Measurements from ENCODE around the gene IL17F. TPM values are rescaled to one million over a fixed set of nuclear protein-coding genes. Genes with fewer than 3 reads are reported as not detected.
"Not testable (repeated sequence)": the region's sequence is repeated elsewhere in the genome, so short reads cannot be mapped to it uniquely, and the experiment has no call there.

The IL17F gene
- polyA plus RNA-seq, 3 donors = 0.56 to 0.61 (median 0.59) TPM

DNA sequence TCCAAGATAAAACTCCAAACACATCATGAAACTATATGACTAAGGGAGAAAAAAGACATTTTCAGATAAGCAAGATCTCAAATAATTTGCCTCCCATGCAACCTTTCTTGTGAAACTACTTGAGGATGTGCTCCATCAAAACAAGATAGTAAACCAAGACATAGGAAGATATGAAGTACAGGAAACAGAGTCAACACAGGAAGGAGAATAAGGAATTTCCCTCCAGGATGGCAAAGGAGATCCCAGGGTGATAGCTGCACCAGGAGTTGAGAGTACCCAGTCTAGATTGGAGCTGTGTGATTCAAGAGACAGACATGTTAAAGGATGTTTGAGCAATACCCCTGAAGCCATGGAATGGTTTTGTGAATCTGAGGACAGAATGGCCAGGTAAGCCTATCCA, 42.8 kb downstream of the IL17F start:
- no peak for DNase-seq (ENCODE audit: extremely low read depth in 1 of 11, low read depth in 9 of 11, low spot score in 4 of 11)

DNA sequence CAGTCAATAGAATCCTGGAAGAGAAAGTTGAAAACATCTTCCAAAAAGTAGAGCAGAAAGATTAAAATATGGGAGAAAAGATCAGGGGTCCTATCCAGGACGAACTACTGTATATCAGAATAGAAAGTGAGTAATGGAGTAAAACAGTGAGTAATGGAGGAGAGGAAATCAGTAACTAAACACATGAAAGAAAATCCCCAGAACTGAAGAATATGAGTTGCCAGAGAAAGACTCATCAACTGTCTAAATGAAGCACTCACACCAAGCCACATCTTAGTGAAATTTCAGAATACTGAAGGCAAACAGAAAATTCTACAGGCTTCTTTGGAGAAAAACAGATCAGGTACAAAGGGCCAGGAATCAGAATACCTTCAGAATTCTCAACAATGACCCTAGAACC, 43.3 kb downstream of the IL17F start:
- no peak for DNase-seq (ENCODE audit: extremely low read depth in 1 of 11, low read depth in 9 of 11, low spot score in 4 of 11)

DNA sequence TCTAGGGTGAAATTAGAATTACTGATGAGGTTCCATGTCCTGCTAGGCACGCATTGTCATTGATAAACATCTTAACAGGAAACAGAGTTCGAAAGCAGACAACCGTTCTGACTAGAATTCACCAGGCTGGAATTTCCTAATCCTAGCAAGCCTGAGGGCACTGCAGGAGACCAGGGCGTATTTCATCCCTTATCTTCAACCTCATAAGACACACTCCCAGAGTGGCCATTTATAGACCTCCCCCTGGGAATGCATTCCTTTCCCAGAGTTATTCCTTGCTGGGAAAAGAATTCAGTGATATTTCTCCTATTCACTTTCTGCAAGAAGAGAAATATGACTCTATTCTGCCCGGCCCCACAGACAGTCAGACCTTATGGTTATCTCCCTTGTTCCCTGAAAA, 44.2 kb downstream of the IL17F start:
- not testable (repeated sequence) for DNase-seq (ENCODE audit: extremely low read depth in 1 of 11, low read depth in 9 of 11, low spot score in 4 of 11)

DNA sequence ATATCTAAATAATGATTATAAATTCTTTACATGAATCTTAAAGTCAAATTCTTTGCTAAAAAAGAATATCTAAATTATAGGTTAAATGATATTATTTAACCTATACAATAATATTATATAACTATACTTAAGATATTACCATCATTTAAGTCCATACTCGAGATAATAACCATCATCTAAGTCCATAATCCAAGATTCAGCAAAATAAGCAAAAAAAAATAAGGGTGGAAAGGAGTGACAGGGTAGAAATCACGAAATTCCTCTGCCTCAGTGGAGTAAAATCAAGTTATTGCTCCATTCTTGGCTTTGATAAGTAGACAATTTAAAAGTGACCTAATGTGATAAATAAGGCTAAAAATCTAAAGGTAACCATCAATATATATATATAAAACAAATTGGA, 48.4 kb downstream of the IL17F start:
- no peak for DNase-seq (ENCODE audit: extremely low read depth in 1 of 11, low read depth in 9 of 11, low spot score in 4 of 11)

DNA sequence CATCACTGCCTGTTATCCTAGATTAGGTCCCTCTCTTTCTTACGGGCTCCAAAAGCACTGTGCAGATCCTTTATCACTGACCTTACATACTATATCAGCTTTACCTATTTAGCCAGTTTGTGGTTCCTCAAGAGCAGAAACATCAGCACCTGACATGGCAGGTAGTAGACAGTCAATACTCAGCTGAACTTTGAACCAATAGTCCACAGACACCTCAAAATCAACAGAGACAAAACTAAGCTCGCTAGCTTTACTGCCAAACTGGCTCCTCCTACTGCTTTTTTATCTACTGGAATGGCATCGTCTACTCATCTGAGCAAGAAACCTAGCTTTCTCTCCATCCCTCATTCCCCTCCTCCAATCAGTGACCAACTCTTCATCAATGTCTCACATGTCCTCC, 52.5 kb downstream of the IL17F start:
- no peak for DNase-seq (ENCODE audit: extremely low read depth in 1 of 11, low read depth in 9 of 11, low spot score in 4 of 11)

DNA sequence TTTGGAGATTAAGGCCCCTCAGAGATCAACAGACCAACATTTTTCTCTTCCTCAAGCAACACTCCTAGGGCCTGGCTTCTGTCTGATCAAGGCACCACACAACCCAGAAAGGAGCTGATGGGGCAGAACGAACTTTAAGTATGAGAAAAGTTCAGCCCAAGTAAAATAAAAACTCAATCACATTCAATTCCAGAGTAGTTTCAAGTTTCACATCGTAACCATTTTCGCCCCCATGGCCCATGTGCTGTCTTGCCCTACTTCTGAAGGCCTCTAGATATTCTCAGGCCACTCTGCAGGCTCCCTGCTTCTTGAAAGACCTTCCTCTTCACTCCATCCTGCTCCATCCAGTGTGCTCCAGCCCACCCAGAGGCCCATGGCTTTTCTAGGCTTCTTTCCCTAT, 53.9 kb downstream of the IL17F start:
- DNase-seq (ENCODE audit: extremely low read depth in 1 of 11, low read depth in 9 of 11, low spot score in 4 of 11) = no peak

DNA sequence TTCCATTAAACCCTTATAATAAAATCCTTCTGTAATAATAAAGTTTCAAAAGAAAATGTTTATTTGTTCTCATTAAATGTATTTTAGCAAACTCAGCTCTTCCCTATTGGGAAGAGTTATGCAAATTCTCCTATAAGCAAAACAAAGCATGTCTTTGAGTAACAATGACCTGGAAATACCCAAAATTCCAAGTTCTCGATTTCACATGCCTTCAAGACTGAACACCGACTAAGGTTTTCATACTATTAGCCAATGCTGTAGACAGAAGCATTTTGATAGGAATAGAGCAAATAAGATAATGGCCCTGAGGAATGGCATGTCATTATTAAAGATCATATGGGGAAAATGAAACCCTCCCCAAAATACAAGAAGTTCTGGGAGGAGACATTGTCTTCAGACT, 54.3 kb downstream of the IL17F start:
- no peak for DNase-seq (ENCODE audit: extremely low read depth in 1 of 11, low read depth in 9 of 11, low spot score in 4 of 11)

DNA sequence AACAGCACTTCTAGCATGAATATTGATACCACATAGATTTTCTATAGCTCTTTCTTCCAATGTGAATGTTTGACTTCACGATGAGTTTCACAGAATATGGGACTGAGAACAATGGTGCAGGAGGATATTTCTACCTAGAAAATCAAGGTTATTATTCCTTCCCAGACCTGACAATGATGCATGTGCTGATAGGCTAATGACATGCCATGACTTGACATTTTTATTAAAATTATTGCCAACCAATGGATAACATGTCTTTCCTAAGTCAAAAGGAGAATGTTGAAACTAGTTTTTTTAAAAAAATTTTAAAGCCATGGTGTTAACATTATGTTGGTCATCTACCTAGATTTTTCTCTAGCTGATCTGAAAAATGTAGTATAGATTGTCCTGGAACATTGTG, 57.2 kb downstream of the IL17F start:
- DNase-seq (ENCODE audit: extremely low read depth in 1 of 11, low read depth in 9 of 11, low spot score in 4 of 11) = no peak

Other genes with a start within 250 kb of the IL17F start
- 10 to 100 TPM; 18.2 to 34.3 (median 22.0) TPM for gene PKHD1, start 156.9 kb downstream of the IL17F start, polyA plus RNA-seq (ENCODE audit: insufficient read length in 3 of 3)
- not detected for gene IL17A, start 58.1 kb downstream of the IL17F start, polyA plus RNA-seq (ENCODE audit: insufficient read length in 3 of 3)
- gene MCM3, start 40.2 kb upstream of the IL17F start, polyA plus RNA-seq (ENCODE audit: insufficient read length in 3 of 3) = 100 to 1,000 TPM; 110 to 142 (median 137) TPM
- gene PAQR8, start 117.7 kb upstream of the IL17F start, polyA plus RNA-seq (ENCODE audit: insufficient read length in 3 of 3) = 10 to 100 TPM; 19.2 to 24.7 (median 20.2) TPM
- gene EFHC1, start 175.8 kb upstream of the IL17F start, polyA plus RNA-seq (ENCODE audit: insufficient read length in 3 of 3) = 10 to 100 TPM; 50.8 to 68.0 (median 63.2) TPM